Suprapubic skin (tissue), 4 donors: ENCODE results near the gene GAS2L2.

ENCODE experiments used
- CTCF ChIP-seq, 2 donors: fragments of 200-600 bp in 1 of 2; fragments of 450-650 bp in 1 of 2; sonication (generic) in 1 of 2; IDR thresholded peaks; one replicate each; pipeline ENCODE4 v1.5.1; 2016 to 2019; ENCODE audit warnings: antibody characterized with exemption in 2 of 2, mild to moderate bottlenecking in 1 of 2, moderate library complexity in 1 of 2
- EP300 ChIP-seq: sonication (generic); formaldehyde crosslinking; IDR thresholded peaks from one replicate; pipeline ENCODE4 v1.6.1; 2017; ENCODE audit warnings: antibody characterized with exemption
- POLR2A ChIP-seq, 2 donors: fragments of 450-650 bp; IDR thresholded peaks; one replicate each; pipeline ENCODE4 v1.6.1; 2017; ENCODE audit warnings: antibody characterized with exemption in 2 of 2, mild to moderate bottlenecking in 2 of 2, moderate library complexity in 2 of 2
- POLR2AphosphoS5 ChIP-seq, 3 donors: sonication (generic); formaldehyde crosslinking; IDR thresholded peaks; one replicate each; pipeline ENCODE4 v1.6.1; 2017; ENCODE audit warnings: antibody characterized with exemption in 3 of 3

GRCh38 chr17:35725058-35725457 lies 28.0 kb downstream of the GAS2L2 start:
- TF ChIP-seq CTCF (IDR thresholded peaks at IDR 0.05) (no peak), POLR2AphosphoS5 (IDR thresholded peaks at IDR 0.05) (no peak), POLR2A (IDR thresholded peaks at IDR 0.05) (no peak), EP300 (no peak)
